ENCODE data around the gene GPATCH8. TPM values are rescaled to one million over a fixed set of nuclear protein-coding genes. Genes with fewer than 3 reads are reported as not detected.
A peak's percentile ranks its signal among the peaks of the same experiment; 100 is the strongest.
"Not testable (repeated sequence)": the region's sequence is repeated elsewhere in the genome, so short reads cannot be mapped to it uniquely, and the experiment has no call there.

GPATCH8 gene
- total RNA-seq, 3 donors from 2014 or later (not counting 1 experiment from before 2014, with no cell fraction given) = 104 to 111 (median 109) TPM

DNA sequence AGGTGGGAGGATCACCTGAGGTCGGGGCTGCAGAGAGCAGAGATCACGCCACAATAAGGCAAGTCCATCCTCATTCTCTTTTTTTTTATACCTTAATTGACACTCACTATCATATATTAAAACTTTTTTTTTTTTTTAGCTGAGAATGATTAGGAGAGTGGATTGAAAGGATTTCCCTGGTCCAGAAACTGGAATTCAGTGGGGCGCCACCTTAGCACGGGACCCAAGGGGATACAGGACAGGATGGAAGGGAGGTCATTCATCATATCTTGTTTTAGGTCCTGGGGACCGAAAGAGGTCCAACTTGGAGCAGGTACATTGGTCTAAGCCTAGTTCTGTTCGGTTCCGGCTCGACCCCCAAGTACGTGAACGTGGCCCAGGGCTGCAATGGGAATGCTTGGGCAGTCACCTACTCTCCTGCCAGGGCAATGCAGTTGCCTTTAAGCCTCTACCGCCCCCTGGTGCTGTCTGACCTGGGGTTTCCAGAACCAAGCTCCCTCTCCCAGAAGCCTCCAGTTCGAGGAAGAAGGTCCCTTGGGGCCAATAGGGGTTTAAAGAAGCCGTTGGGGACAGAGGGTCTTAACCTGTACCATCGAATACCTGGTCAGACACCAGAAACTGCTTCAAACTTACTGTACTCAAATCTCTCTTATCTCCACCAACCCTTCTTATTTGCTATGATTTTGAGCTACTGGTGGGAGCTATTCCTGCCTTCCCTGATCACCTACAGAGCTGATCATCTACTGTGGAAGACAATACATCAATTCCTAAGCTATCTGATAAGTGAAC lies 19.9 kb upstream of the GPATCH8 start:
- no peaks in the 10 kb centered on the region for H3K9me3 ChIP-seq (ENCODE audit: control insufficient read depth, insufficient read depth, low read length)
- H3K4me3 ChIP-seq (ENCODE audit: low read length) = no peak overlapping the region
- Mint-ChIP-seq H3K27me3 (ENCODE audit: low read depth in 2 of 2) (peaks cover 0 to 10% of the 10 kb centered on the region in 2 donors), H3K4me1 (no peaks in the 10 kb centered on the region), H3K4me3 (no peak overlapping the region), H3K9me3 (no peaks in the 10 kb centered on the region), H3K36me3 (no peaks in the 10 kb centered on the region), H3K27ac (no peak overlapping the region)
- no peak overlapping the region for H3K27ac ChIP-seq (ENCODE audit: low read length)
- intact Hi-C loops (cut with micrococcal nuclease) = loop anchor here (1.0 kb wide), 1 partner anchor 123 kb away; no protein-coding TSS in a partner anchor
- H3K27me3 ChIP-seq (ENCODE audit: control insufficient read depth, insufficient read depth, low read length) = no peaks in the 10 kb centered on the region
- 52% methylated on average over 13 of the region's 14 CpGs for WGBS (ENCODE audit: insufficient coverage)
- peak; percentile 52 to 69 for DNase-seq
- no peaks in the 10 kb centered on the region for H3K4me1 ChIP-seq (ENCODE audit: control insufficient read depth, insufficient read depth, low read length)
- no peaks in the 10 kb centered on the region for H3K36me3 ChIP-seq (ENCODE audit: control insufficient read depth, insufficient read depth, low read length)
- peak; percentile 62 to 99 (median 95) for ATAC-seq
- TF ChIP-seq, protein P1, sequence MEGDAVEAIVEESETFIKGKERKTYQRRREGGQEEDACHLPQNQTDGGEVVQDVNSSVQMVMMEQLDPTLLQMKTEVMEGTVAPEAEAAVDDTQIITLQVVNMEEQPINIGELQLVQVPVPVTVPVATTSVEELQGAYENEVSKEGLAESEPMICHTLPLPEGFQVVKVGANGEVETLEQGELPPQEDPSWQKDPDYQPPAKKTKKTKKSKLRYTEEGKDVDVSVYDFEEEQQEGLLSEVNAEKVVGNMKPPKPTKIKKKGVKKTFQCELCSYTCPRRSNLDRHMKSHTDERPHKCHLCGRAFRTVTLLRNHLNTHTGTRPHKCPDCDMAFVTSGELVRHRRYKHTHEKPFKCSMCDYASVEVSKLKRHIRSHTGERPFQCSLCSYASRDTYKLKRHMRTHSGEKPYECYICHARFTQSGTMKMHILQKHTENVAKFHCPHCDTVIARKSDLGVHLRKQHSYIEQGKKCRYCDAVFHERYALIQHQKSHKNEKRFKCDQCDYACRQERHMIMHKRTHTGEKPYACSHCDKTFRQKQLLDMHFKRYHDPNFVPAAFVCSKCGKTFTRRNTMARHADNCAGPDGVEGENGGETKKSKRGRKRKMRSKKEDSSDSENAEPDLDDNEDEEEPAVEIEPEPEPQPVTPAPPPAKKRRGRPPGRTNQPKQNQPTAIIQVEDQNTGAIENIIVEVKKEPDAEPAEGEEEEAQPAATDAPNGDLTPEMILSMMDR (IDR thresholded peaks at IDR 0.05) = peak; percentile 74

DNA sequence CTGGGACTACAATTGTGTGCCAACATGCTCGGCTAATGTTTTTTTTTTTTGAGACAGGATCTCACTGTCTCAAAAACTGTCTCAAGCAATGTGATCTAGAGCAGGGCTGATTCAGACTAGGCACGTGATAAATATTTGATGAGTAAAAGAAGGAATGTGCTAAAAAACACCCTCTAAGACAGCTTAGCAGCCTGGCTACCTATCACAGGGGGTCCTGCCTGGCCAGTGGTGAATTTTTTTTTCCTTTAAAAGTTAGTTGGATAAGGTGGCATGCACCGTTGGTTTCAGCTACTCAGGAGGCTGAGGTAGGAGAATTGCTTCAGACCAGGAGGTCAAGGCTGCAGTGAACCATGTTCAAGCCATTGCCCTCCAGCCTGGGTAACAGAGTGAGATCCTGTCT lies 14.8 kb upstream of the GPATCH8 start:
- no peaks in the 10 kb centered on the region for H3K9me3 Mint-ChIP-seq

DNA sequence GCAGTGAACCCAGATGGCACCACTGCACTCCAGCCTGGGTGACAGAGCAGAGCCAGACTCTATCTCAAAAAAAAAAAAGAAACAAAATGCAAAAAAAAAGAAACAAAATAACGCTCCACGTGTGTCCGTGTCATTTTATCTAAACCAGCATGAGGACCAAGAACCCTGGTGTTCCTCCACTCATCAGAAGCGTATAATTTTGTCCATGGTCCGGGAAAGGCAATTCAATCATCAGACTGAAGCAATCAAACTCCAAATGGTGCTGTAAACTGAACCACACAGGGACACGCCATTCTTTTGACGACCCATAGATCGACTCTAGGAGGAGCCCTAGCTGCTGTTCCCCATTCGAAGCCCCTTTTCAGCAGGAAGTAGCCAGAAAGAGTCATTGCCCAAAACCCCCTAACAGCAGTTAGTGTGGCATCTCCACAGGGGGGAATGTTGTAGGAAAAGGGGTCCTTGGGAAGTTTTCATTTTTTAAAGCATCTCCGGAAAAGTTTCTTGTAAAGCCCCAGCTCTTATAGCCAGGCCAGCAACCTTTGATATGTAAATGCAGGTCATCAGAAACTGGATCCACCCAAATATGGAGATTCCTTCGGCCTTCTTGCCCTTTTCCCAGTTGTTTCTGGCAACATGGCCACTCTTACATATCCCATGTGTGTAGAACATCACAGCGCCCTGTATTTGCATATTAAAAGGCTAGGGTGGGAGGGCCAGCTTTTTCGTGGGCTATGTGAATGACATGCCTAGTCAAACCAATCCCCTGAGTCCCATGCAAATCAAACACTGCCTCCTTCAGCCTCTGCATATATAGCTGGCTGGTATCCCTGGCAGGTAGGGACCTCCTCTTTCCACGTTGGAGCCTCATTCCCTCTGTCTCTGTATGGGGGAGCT lies 8.3 kb upstream of the GPATCH8 start:
- H3K36me3 Mint-ChIP-seq; H3K4me3 ChIP-seq (ENCODE audit: low read length); H3K4me3 Mint-ChIP-seq; H3K4me1 Mint-ChIP-seq; H3K27me3 ChIP-seq (ENCODE audit: control insufficient read depth, insufficient read depth, low read length); H3K4me1 ChIP-seq (ENCODE audit: control insufficient read depth, insufficient read depth, low read length); H3K27me3 Mint-ChIP-seq (ENCODE audit: low read depth in 2 of 2); H3K9me3 ChIP-seq (ENCODE audit: control insufficient read depth, insufficient read depth, low read length); DNase-seq; H3K27ac ChIP-seq (ENCODE audit: low read length); H3K27ac Mint-ChIP-seq; ATAC-seq; H3K36me3 ChIP-seq (ENCODE audit: control insufficient read depth, insufficient read depth, low read length); H3K9me3 Mint-ChIP-seq; intact Hi-C loops (cut with micrococcal nuclease): not testable (repeated sequence)
- 62% methylated on average over 12 of the region's 14 CpGs for WGBS (ENCODE audit: insufficient coverage)

More for the DNA sequence above, 14.8 kb upstream of the GPATCH8 start:
- Histone ChIP-seq H3K27ac (ENCODE audit: low read length) (no peak overlapping the region), H3K27me3 (ENCODE audit: control insufficient read depth, insufficient read depth, low read length) (no peaks in the 10 kb centered on the region), H3K4me1 (ENCODE audit: control insufficient read depth, insufficient read depth, low read length) (no peaks in the 10 kb centered on the region), H3K9me3 (ENCODE audit: control insufficient read depth, insufficient read depth, low read length) (no peaks in the 10 kb centered on the region), H3K4me3 (ENCODE audit: low read length) (no peak overlapping the region), H3K36me3 (ENCODE audit: control insufficient read depth, insufficient read depth, low read length) (no peaks in the 10 kb centered on the region)
- H3K4me3 Mint-ChIP-seq = no peak overlapping the region
- intact Hi-C loops (cut with micrococcal nuclease) = no loop called here
- no peak overlapping the region for H3K27ac Mint-ChIP-seq
- no peaks in the 10 kb centered on the region for H3K36me3 Mint-ChIP-seq
- 72% methylated on average over 2 of the region's 3 CpGs for WGBS (ENCODE audit: insufficient coverage)
- H3K27me3 Mint-ChIP-seq (ENCODE audit: low read depth in 2 of 2) = peaks cover 0 to 13% of the 10 kb centered on the region in 2 donors
- ATAC-seq = no peak
- no peaks in the 10 kb centered on the region for H3K4me1 Mint-ChIP-seq
- TF ChIP-seq, protein P1 (IDR thresholded peaks at IDR 0.05) = no peak
- no peak for DNase-seq

DNA sequence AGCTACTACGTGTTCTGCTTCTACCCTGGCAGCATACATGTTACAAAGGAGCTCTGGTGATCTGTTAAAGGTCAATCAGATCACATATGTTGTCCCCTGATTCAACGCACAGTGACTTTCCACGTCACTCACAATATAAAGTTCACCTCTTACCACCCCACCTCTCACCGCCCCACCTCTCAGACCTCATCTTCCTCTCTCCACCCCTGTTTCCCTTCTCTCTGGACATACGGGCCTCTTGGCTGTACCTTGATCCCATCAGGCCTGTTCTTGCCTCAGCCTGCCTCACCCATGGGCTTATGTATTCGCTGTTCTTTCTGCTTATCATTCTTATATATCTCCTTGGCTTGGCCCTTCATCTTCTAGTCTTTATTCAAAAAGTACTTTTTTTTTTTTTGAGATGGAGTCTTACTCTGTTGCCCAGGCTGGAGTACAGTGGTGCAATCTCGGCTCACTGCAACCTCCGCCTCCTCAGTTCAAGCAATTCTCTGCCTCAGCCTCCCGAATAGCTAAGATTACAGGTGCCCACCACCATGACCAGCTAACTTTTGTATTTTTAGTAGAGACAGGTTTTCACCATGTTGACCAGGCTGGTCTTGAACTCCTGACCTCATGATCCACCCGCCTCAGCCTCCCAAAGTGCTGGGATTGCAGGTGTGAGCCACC lies 3.9 kb upstream of the GPATCH8 start:
- not testable (repeated sequence) for DNase-seq; H3K27ac Mint-ChIP-seq; H3K9me3 ChIP-seq (ENCODE audit: control insufficient read depth, insufficient read depth, low read length); H3K4me3 Mint-ChIP-seq; H3K27me3 Mint-ChIP-seq (ENCODE audit: low read depth in 2 of 2); H3K36me3 ChIP-seq (ENCODE audit: control insufficient read depth, insufficient read depth, low read length); H3K4me1 ChIP-seq (ENCODE audit: control insufficient read depth, insufficient read depth, low read length); H3K4me3 ChIP-seq (ENCODE audit: low read length); H3K36me3 Mint-ChIP-seq; H3K27me3 ChIP-seq (ENCODE audit: control insufficient read depth, insufficient read depth, low read length); ATAC-seq; H3K27ac ChIP-seq (ENCODE audit: low read length); H3K9me3 Mint-ChIP-seq
- peaks cover 9 to 11% of the 10 kb centered on the region in 2 donors for H3K4me1 Mint-ChIP-seq
- 90% methylated on average over 10 of the region's 10 CpGs for WGBS (ENCODE audit: insufficient coverage)
- intact Hi-C loops (cut with micrococcal nuclease) = loop anchor here (10.0 kb wide), 1 partner anchor 292 kb away; the partner anchor contains the start of gene UBTF

Measured in natural killer cell (primary cell).